Spleen (tissue), 11 donors: Measurements from ENCODE around the gene TAF11L2. TPM values are rescaled to one million over a fixed set of nuclear protein-coding genes. Genes with fewer than 3 reads are reported as not detected.
"Not testable (repeated sequence)": the region's sequence is repeated elsewhere in the genome, so short reads cannot be mapped to it uniquely, and the experiment has no call there.

Experiments
- DNase-seq: peaks from one replicate; pipeline ENCODE4 v3.0.0-alpha.2; 2020
- H3K27ac ChIP-seq, 8 donors: fragments of 200-600 bp; sonication (generic) in 7 of 8; 1 replicate in 4 of 8; 2 replicates in 4 of 8; pipeline versions ENCODE4 v1.5.0 to v1.8.0; 2016 to 2021; ENCODE audit warnings: inconsistent platforms in 4 of 8, mild to moderate bottlenecking in 4 of 8, moderate library complexity in 1 of 8
- H3K27me3 ChIP-seq, 7 donors: fragments of 200-600 bp; sonication (generic) in 6 of 7; replicated peaks in 1 of 7; 1 replicate in 4 of 7; 2 replicates in 3 of 7; pipeline versions ENCODE4 v1.5.0 to v1.8.0; 2016 to 2021; ENCODE audit warnings: inconsistent platforms in 3 of 7, mild to moderate bottlenecking in 1 of 7
- H3K36me3 ChIP-seq, 6 donors: fragments of 200-600 bp; sonication (generic) in 5 of 6; 1 replicate in 4 of 6; 2 replicates in 2 of 6; pipeline versions ENCODE4 v1.5.0 to v1.8.0; 2016 to 2021; ENCODE audit warnings: inconsistent platforms in 2 of 6
- H3K4me1 ChIP-seq, 6 donors: fragments of 200-600 bp; sonication (generic) in 5 of 6; 1 replicate in 3 of 6; 2 replicates in 3 of 6; pipeline versions ENCODE4 v1.5.0 to v1.8.0; 2016 to 2021; ENCODE audit warnings: inconsistent platforms in 3 of 6
- H3K4me3 ChIP-seq, 8 donors: fragments of 200-600 bp; sonication (generic) in 7 of 8; 1 replicate in 4 of 8; 2 replicates in 4 of 8; pipeline versions ENCODE4 v1.5.0 to v1.8.0; 2016 to 2021; ENCODE audit warnings: inconsistent platforms in 4 of 8, mild to moderate bottlenecking in 4 of 8, moderate library complexity in 2 of 8
- H3K9me3 ChIP-seq, 8 donors: fragments of 200-600 bp; sonication (generic) in 7 of 8; 1 replicate in 4 of 8; 2 replicates in 4 of 8; pipeline versions ENCODE4 v1.5.0 to v1.8.0; 2016 to 2021; ENCODE audit warnings: inconsistent platforms in 4 of 8
- WGBS, 5 donors: extraction: QIAGEN DNeasy Blood & Tissue Kit in 3 of 5; methylation state at CpG; one replicate each; pipeline versions ENCODE4 v1.1.5 to v1.1.7; 2013 to 2018; 5-methylcytosine and 5-hydroxymethylcytosine counted together
- intact Hi-C: fragments of 100-400 bp; cut with DNase I; formaldehyde crosslinking; loops from one replicate; pipeline ENCODE4 v1.15.0; 2023; ENCODE audit warnings: low total_unique reads
- polyA plus RNA-seq, 3 donors: library from polyadenylated mRNA; stranded (reverse); fragments of 200-250 nt; gene quantifications; one replicate each; pipeline ENCODE4 v1.2.1, GENCODE V29; 2013
- small RNA-seq, 4 donors: library from RNA; depleted of rRNA; stranded (forward); fragments of <200 nt; gene quantifications; one replicate each; pipeline ENCODE3, GENCODE V24; 2016
- total RNA-seq, 7 donors: library from RNA; depleted of rRNA in 3 of 7; stranded (reverse); fragments of >200 nt in 3 of 7; fragmentation: NEBNext Ultra II Directional in 4 of 7; extraction: Animal tissue kit (Norgen Biotek cat#: 25700) in 4 of 7; gene quantifications; one replicate each; pipeline versions ENCODE4 v1.1.0 to v1.2.1, GENCODE V29; 2016 to 2021
- donor health status: healthy with polysubstance abuse.
- donor health status: DM: no; HTN: no; CAD: no; lungs with moderate emphysema.
- donor health status: DM: no; HTN: no; CAD: no.
- donor health status: Bipolar disorder and iron deficiency.
- donor health status: healthy.
- donor health status: DM: no; HTN: no; CAD: no.
- donor health status: DM: yes; HTN: yes; CAD: no.

TAF11L2 gene
- total and polyA plus RNA-seq, 10 donors: not detected

DNA sequence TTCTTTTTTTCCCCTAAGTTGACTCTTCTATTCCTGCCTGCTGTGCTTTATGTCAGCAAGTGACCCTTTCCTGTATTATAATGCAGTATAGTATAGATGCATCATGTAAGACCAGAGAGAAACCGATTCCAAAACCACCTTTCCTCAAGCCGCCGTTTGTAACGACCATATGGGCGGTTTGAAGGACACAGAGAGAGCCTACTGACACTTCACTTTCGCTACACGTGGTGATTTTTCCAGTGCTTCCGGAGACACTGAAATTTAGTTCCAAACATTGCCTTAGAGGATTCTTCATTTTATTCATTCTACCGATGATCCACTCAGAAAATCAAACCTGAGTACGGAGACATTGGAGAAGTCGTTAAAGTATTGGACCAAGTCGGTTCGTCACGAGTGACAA is 21.5 kb downstream of the TAF11L2 start:
- intact Hi-C loops, H3K4me1 ChIP-seq, H3K27ac ChIP-seq, H3K9me3 ChIP-seq, DNase-seq, H3K36me3 ChIP-seq, H3K27me3 ChIP-seq, H3K4me3 ChIP-seq: not testable (repeated sequence)
- 93 to 96% (median 95%) methylated on average over 8 to 10 of the region's 14 CpGs for WGBS, 5 donors

DNA sequence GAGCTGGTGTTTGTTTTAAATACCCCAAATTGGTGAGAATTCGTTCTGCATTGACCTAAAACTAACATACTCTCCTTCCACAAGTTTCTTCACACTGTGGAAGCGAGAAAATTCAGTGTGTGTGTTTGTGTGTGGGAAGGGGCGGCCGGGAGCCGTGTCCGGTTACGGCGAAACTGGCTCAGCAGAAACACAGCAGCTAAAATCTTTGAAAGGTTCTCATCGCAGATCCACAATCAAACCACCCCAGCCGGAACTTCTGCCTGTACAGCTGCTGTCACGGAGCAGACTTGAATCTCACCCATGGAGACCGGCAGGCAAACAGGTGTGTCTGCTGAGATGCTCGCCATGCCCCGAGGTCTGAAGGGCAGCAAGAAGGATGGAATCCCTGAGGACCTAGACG is 23.5 kb downstream of the TAF11L2 start, which contains the start of gene TAF11L4:
TAF11L4 (plus strand) TSS at position 301 of the 400 bp plus-strand sequence.
- H3K36me3 ChIP-seq, H3K9me3 ChIP-seq, DNase-seq, H3K27me3 ChIP-seq, H3K4me3 ChIP-seq, H3K27ac ChIP-seq, H3K4me1 ChIP-seq, intact Hi-C loops: not testable (repeated sequence)
- WGBS, 5 donors: no CpG with 5 or more reads among the region's 15 CpGs

DNA sequence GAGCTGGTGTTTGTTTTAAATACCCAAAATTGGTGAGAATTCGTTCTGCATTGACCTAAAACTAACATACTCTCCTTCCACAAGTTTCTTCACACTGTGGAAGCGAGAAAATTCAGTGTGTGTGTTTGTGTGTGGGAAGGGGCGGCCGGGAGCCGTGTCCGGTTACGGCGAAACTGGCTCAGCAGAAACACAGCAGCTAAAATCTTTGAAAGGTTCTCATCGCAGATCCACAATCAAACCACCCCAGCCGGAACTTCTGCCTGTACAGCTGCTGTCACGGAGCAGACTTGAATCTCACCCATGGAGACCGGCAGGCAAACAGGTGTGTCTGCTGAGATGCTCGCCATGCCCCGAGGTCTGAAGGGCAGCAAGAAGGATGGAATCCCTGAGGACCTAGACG is 26.9 kb downstream of the TAF11L2 start, which contains the start of gene TAF11L5:
TAF11L5 (plus strand) TSS at position 301 of the 400 bp plus-strand sequence.
- WGBS, 5 donors: no CpG with 5 or more reads among the region's 15 CpGs
- not testable (repeated sequence) for H3K27me3 ChIP-seq

DNA sequence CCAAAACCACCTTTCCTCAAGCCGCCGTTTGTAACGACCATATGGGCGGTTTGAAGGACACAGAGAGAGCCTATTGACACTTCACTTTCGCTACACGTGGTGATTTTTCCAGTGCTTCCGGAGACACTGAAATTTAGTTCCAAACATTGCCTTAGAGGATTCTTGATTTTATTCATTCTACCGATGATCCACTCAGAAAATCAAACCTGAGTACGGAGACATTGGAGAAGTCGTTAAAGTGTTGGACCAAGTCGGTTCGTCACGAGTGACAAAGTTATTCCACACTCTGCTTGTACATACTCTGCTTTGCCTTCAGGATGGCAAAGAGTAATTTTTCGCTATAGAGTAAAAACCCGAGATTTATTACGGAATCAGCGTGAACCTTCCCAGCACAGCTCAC is 28.5 kb downstream of the TAF11L2 start:
- H3K9me3 ChIP-seq, H3K27me3 ChIP-seq, H3K4me1 ChIP-seq, H3K4me3 ChIP-seq, intact Hi-C loops, H3K36me3 ChIP-seq, H3K27ac ChIP-seq: not testable (repeated sequence)
- 89 to 98% (median 92%) methylated on average over 9 to 14 of the region's 17 CpGs for WGBS, 5 donors
- DNase-seq: peak; percentile 78

More for the DNA sequence above, 26.9 kb downstream of the TAF11L2 start, which contains the start of gene TAF11L5:
- H3K4me3 ChIP-seq, H3K4me1 ChIP-seq, H3K27ac ChIP-seq, H3K9me3 ChIP-seq, H3K36me3 ChIP-seq, DNase-seq, intact Hi-C loops: not testable (repeated sequence)

DNA sequence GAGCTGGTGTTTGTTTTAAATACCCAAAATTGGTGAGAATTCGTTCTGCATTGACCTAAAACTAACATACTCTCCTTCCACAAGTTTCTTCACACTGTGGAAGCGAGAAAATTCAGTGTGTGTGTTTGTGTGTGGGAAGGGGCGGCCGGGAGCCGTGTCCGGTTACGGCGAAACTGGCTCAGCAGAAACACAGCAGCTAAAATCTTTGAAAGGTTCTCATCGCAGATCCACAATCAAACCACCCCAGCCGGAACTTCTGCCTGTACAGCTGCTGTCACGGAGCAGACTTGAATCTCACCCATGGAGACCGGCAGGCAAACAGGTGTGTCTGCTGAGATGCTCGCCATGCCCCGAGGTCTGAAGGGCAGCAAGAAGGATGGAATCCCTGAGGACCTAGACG is 30.3 kb downstream of the TAF11L2 start, which contains the start of gene TAF11L6:
TAF11L6 (plus strand) TSS at position 301 of the 400 bp plus-strand sequence.
- H3K27ac ChIP-seq, H3K9me3 ChIP-seq, H3K4me1 ChIP-seq, H3K4me3 ChIP-seq, DNase-seq, H3K36me3 ChIP-seq, intact Hi-C loops, H3K27me3 ChIP-seq: not testable (repeated sequence)
- no CpG with 5 or more reads among the region's 15 CpGs for WGBS, 5 donors

Small RNA genes lying within 50 kb of the gene (small RNA-seq; reads per million reads assigned to genes)
- gene AC106774.3: 0 reads per million in 4 donors

Other genes starting within 250 kb of the TAF11L2 start
- not detected for gene TAF11L3, start 20.1 kb downstream of the TAF11L2 start, total RNA-seq
- not detected for gene TAF11L3, start 20.1 kb downstream of the TAF11L2 start, polyA plus RNA-seq
- gene TAF11L4, start 23.6 kb downstream of the TAF11L2 start, total RNA-seq: not detected
- not detected for gene TAF11L4, start 23.6 kb downstream of the TAF11L2 start, polyA plus RNA-seq
- not detected for gene TAF11L5, start 27.0 kb downstream of the TAF11L2 start, total RNA-seq
- not detected for gene TAF11L5, start 27.0 kb downstream of the TAF11L2 start, polyA plus RNA-seq
- gene TAF11L6, start 30.4 kb downstream of the TAF11L2 start, total RNA-seq: not detected
- gene TAF11L6, start 30.4 kb downstream of the TAF11L2 start, polyA plus RNA-seq: not detected
- gene TAF11L7, start 87.5 kb downstream of the TAF11L2 start, total RNA-seq: not detected
- not detected for gene TAF11L7, start 87.5 kb downstream of the TAF11L2 start, polyA plus RNA-seq
- not detected for gene TAF11L8, start 92.7 kb downstream of the TAF11L2 start, total RNA-seq
- not detected for gene TAF11L8, start 92.7 kb downstream of the TAF11L2 start, polyA plus RNA-seq
- not detected for gene TAF11L9, start 96.2 kb downstream of the TAF11L2 start, total RNA-seq
- not detected for gene TAF11L9, start 96.2 kb downstream of the TAF11L2 start, polyA plus RNA-seq
- gene TAF11L10, start 99.6 kb downstream of the TAF11L2 start, total RNA-seq: not detected
- not detected for gene TAF11L10, start 99.6 kb downstream of the TAF11L2 start, polyA plus RNA-seq
- not detected for gene TAF11L11, start 106.0 kb downstream of the TAF11L2 start, total RNA-seq
- gene TAF11L11, start 106.0 kb downstream of the TAF11L2 start, polyA plus RNA-seq: not detected
- not detected for gene TAF11L12, start 112.2 kb downstream of the TAF11L2 start, total RNA-seq
- not detected for gene TAF11L12, start 112.2 kb downstream of the TAF11L2 start, polyA plus RNA-seq
- gene TAF11L13, start 133.9 kb downstream of the TAF11L2 start, total RNA-seq: not detected
- not detected for gene TAF11L13, start 133.9 kb downstream of the TAF11L2 start, polyA plus RNA-seq
- gene TAF11L14, start 136.2 kb downstream of the TAF11L2 start, total RNA-seq: not detected
- gene TAF11L14, start 136.2 kb downstream of the TAF11L2 start, polyA plus RNA-seq: not detected